PC-3 (cell line): ENCODE data around the gene GSTK1. TPM values are rescaled to one million over a fixed set of nuclear protein-coding genes. Genes with fewer than 3 reads are reported as not detected.
"Not testable (repeated sequence)": the region's sequence is repeated elsewhere in the genome, so short reads cannot be mapped to it uniquely, and the experiment has no call there.

Experiments used
- ATAC-seq: fragments of 200-7000 bp; cut with Tn5 transposase; 2 replicates; pipeline ENCODE4 v1.9.1; 2020; ENCODE audit warnings: mild to moderate bottlenecking, moderate library complexity
- BruUV-seq: library from RNA; stranded (reverse); fragments of 400-500 nt; replicated peaks from 2 replicates; lab custom pipeline; 2021; lab: Mats Ljungman, UMichigan
- CTCF ChIA-PET: fragments of 300-600 bp; sonication (Branson Sonifier 250); formaldehyde crosslinking; loops from one replicate; lab custom pipeline; 2022; ENCODE audit warnings: antibody characterized with exemption; lab: Charles Lee
- POLR2A ChIA-PET: fragments of 300-600 bp; sonication (Branson Sonifier 250); formaldehyde crosslinking; loops from one replicate; lab custom pipeline; 2022; ENCODE audit warnings: antibody characterized with exemption; ENCODE audit not compliant: unreplicated experiment; lab: Charles Lee
- DNase-seq: peaks from one replicate; pipeline ENCODE4 v3.0.0-alpha.2; 2015
- H2AFZ ChIP-seq: fragments of 300-600 bp; sonication (generic); 2 replicates; pipeline ENCODE4 v1.6.0; 2016; ENCODE audit warnings: antibody characterized with exemption, low read length
- H3F3A ChIP-seq: fragments of 300-600 bp; sonication (generic); one replicate; pipeline ENCODE4 v1.6.0; 2017; ENCODE audit warnings: antibody characterized with exemption, low read length, control low read depth, mild to moderate bottlenecking; ENCODE audit not compliant: unreplicated experiment
- H3K27ac ChIP-seq: fragments of 300-600 bp; sonication (generic); 2 replicates; pipeline ENCODE4 v1.5.1; 2016; ENCODE audit warnings: mild to moderate bottlenecking, low read length
- H3K27me3 ChIP-seq: fragments of 300-600 bp; sonication (generic); 2 replicates; pipeline ENCODE4 v1.6.1; 2016; ENCODE audit warnings: low read length, mixed read lengths
- H3K36me3 ChIP-seq: fragments of 300-600 bp; sonication (generic); 2 replicates; pipeline ENCODE4 v1.6.1; 2016; ENCODE audit warnings: low read depth, mixed run types, low read length, mixed read lengths
- H3K4me1 ChIP-seq: fragments of 300-600 bp; sonication (generic); 2 replicates; pipeline ENCODE4 v1.5.1; 2016; ENCODE audit warnings: low read length; ENCODE audit not compliant: insufficient read depth
- H3K4me2 ChIP-seq: fragments of 300-600 bp; sonication (generic); 2 replicates; pipeline ENCODE4 v1.6.0; 2016; ENCODE audit warnings: low read length
- H3K4me3 ChIP-seq: fragments of 300-600 bp; sonication (generic); 2 replicates; pipeline ENCODE4 v1.5.1; 2016; ENCODE audit warnings: mild to moderate bottlenecking, low read length, mixed read lengths
- H3K79me2 ChIP-seq: fragments of 300-600 bp; sonication (generic); 2 replicates; pipeline ENCODE4 v1.6.1; 2017; ENCODE audit warnings: low read length, mixed read lengths
- H3K9ac ChIP-seq: fragments of 300-600 bp; sonication (generic); 2 replicates; pipeline ENCODE4 v1.6.0; 2016; ENCODE audit warnings: mild to moderate bottlenecking, low read length
- H3K9me2 ChIP-seq: fragments of 300-600 bp; sonication (generic); replicated peaks from 2 replicates; pipeline ENCODE4 v1.6.1; 2016; ENCODE audit warnings: mixed run types, low read length, mixed read lengths
- H3K9me3 ChIP-seq: fragments of 300-600 bp; sonication (generic); 2 replicates; pipeline ENCODE4 v1.6.1; 2016; ENCODE audit warnings: low read length, mixed read lengths
- H4K20me1 ChIP-seq: fragments of 300-600 bp; sonication (generic); 2 replicates; pipeline ENCODE4 v1.6.1; 2016; ENCODE audit warnings: low read length, mixed read lengths
- CTCF ChIP-seq: fragments of 300-600 bp; sonication (generic); conservative IDR thresholded peaks from 2 replicates; pipeline ENCODE4 v1.5.1; 2017; ENCODE audit warnings: antibody characterized with exemption, low read depth, mild to moderate bottlenecking, low read length
- EZH2 ChIP-seq: fragments of 300-600 bp; sonication (generic); IDR thresholded peaks from one replicate; pipeline ENCODE4 v1.6.1; 2017; ENCODE audit warnings: antibody characterized with exemption, mild to moderate bottlenecking, low read length; ENCODE audit not compliant: unreplicated experiment
- EZH2phosphoT487 ChIP-seq: fragments of 300-600 bp; sonication (generic); IDR thresholded peaks from 2 replicates; pipeline ENCODE4 v1.6.1; 2018; ENCODE audit warnings: mild to moderate bottlenecking, antibody characterized with exemption, low read length, borderline replicate concordance
- intact Hi-C: fragments of 100-400 bp; cut with micrococcal nuclease; formaldehyde crosslinking; loops from 2 replicates; pipeline ENCODE4 v1.9.0; 2023
- total RNA-seq: library from RNA; depleted of rRNA; stranded (reverse); fragments of >200 nt; gene quantifications from 2 replicates; pipeline ENCODE4 v1.2.3, GENCODE V29; 2014

GSTK1 gene
- total RNA-seq, 1 experiment from 2014 or later, result 111 TPM

GRCh38 chr7:143259765-143260164 is 3.5 kb upstream of the GSTK1 start:
- H3K4me2 ChIP-seq, result peak overlapping the region; percentile 56
- DNase-seq, result peak; percentile 70
- H3K36me3 ChIP-seq, result no peaks in the 10 kb centered on the region
- H3K4me1 ChIP-seq, result peaks cover 49% of the 10 kb centered on the region
- TF ChIP-seq EZH2phosphoT487, result no peak
- no peak for TF ChIP-seq CTCF
- TF ChIP-seq EZH2, result no peak
- intact Hi-C loops, result no loop called here
- no peaks in the 10 kb centered on the region for H3K9me3 ChIP-seq
- POLR2A ChIA-PET, result no interaction called here
- H2AFZ ChIP-seq, result no peak overlapping the region
- no peaks in the 10 kb centered on the region for H3K9me2 ChIP-seq
- no peak overlapping the region for H3K4me3 ChIP-seq
- H4K20me1 ChIP-seq, result no peaks in the 10 kb centered on the region
- peak overlapping the region; percentile 18 for H3K27ac ChIP-seq
- ATAC-seq, result peak; percentile 27
- H3K9ac ChIP-seq, result no peak overlapping the region
- H3F3A ChIP-seq, result no peaks in the 10 kb centered on the region
- CTCF ChIA-PET, result no interaction called here
- peaks cover 16% of the 10 kb centered on the region for H3K79me2 ChIP-seq
- no peaks in the 10 kb centered on the region for H3K27me3 ChIP-seq
- no TSS peak for BruUV-seq

GRCh38 chr7:143261901-143262300 is 1.3 kb upstream of the GSTK1 start:
- Histone ChIP-seq H3K36me3 (0 out of 2 replicates have a peak, but pooled peaks cover 3% of the 10 kb centered on the region), H4K20me1 (no peaks in the 10 kb centered on the region)
- no peak for ATAC-seq

GRCh38 chr7:143264196-143264568 is 941 bp downstream of the GSTK1 start:
- Histone ChIP-seq H3K36me3 (peaks cover 16% of the 10 kb centered on the region; the same call in 1 of the 2 replicates), H2AFZ (peak overlapping the region; percentile 92), H3K4me2 (peak overlapping the region; percentile 89), H3K79me2 (peaks cover 24% of the 10 kb centered on the region), H3K4me3 (peak overlapping the region; percentile 83), H3K4me1 (peaks cover 25% of the 10 kb centered on the region), H3K9ac (peak overlapping the region; percentile 87)
- DNase-seq, H3K9me3 ChIP-seq, H3F3A ChIP-seq, intact Hi-C loops, BruUV-seq, H3K27ac ChIP-seq, ATAC-seq, H4K20me1 ChIP-seq, H3K27me3 ChIP-seq, H3K9me2 ChIP-seq: not testable (repeated sequence)
- CTCF ChIA-PET, result interaction anchor here (1.7 kb wide), 1 partner anchor 35 kb away, joined by 5 read pairs; no protein-coding TSS in a partner anchor
- POLR2A ChIA-PET, result interaction anchor here (1.2 to 1.7 kb wide), 2 partner anchors 15 to 32 kb away, joined by 7 read pairs; no protein-coding TSS in a partner anchor

More at GRCh38 chr7:143261901-143262300, 1.3 kb upstream of the GSTK1 start:
- no peak for TF ChIP-seq CTCF
- no peak for TF ChIP-seq EZH2phosphoT487
- no peak for TF ChIP-seq EZH2
- H3K4me2 ChIP-seq, result no peak overlapping the region
- POLR2A ChIA-PET, result no interaction called here
- H3K79me2 ChIP-seq, result peaks cover 24% of the 10 kb centered on the region
- H3F3A ChIP-seq, result no peaks in the 10 kb centered on the region
- H3K27ac ChIP-seq, result no peak overlapping the region
- no peak overlapping the region for H2AFZ ChIP-seq
- CTCF ChIA-PET, result no interaction called here
- H3K4me1 ChIP-seq, result peaks cover 47% of the 10 kb centered on the region
- no TSS peak for BruUV-seq
- no peak overlapping the region for H3K4me3 ChIP-seq
- DNase-seq, result no peak
- H3K9me2 ChIP-seq, result no peaks in the 10 kb centered on the region
- intact Hi-C loops, result loop anchor here (2.0 kb wide), 1 partner anchor 17 kb away; no protein-coding TSS in a partner anchor
- no peaks in the 10 kb centered on the region for H3K9me3 ChIP-seq
- no peak overlapping the region for H3K9ac ChIP-seq
- no peaks in the 10 kb centered on the region for H3K27me3 ChIP-seq
